HG02759 (cell line): ENCODE data around the gene MCC.
"Not testable (repeated sequence)": the region's sequence is repeated elsewhere in the genome, so short reads cannot be mapped to it uniquely, and the experiment has no call there.

ENCODE experiments used
- ATAC-seq: cut with Tn5 transposase; IDR thresholded peaks from one replicate; pipeline ENCODE4 v1.9.1; 2021; ENCODE audit warnings: mild to moderate bottlenecking, moderate library complexity; ENCODE audit not compliant: unreplicated experiment

MCC gene

GRCh38 chr5:113091622-113092021 is 396.6 kb downstream of the MCC start:
- no peak for ATAC-seq

GRCh38 chr5:113090336-113091106 is 397.7 kb downstream of the MCC start:
- ATAC-seq: no peak

- no peak for ATAC-seq
Measured at GRCh38 chr5:113089653-113090335, 398.5 kb downstream of the MCC start.

- ATAC-seq: no peak
Measured at GRCh38 chr5:113087976-113088514, 400.2 kb downstream of the MCC start.

- ATAC-seq: no peak
Measured at GRCh38 chr5:113085880-113086409, 402.3 kb downstream of the MCC start.

GRCh38 chr5:113085084-113085414 is 403.2 kb downstream of the MCC start:
- no peak for ATAC-seq

GRCh38 chr5:113084402-113085083 is 403.7 kb downstream of the MCC start:
- peak; percentile 44 for ATAC-seq

- ATAC-seq: no peak
Measured at GRCh38 chr5:113083481-113083880, 404.8 kb downstream of the MCC start.

GRCh38 chr5:113082547-113082905 is 405.7 kb downstream of the MCC start:
- ATAC-seq: no peak

GRCh38 chr5:113081881-113082546 is 406.2 kb downstream of the MCC start:
- no peak for ATAC-seq

GRCh38 chr5:113081091-113081839 is 407.0 kb downstream of the MCC start:
- ATAC-seq: no peak

- not testable (repeated sequence) for ATAC-seq
Measured at GRCh38 chr5:113076649-113077048, 411.6 kb downstream of the MCC start.

GRCh38 chr5:113075019-113075418 is 413.2 kb downstream of the MCC start:
- ATAC-seq: no peak

GRCh38 chr5:113073629-113074034 is 414.6 kb downstream of the MCC start:
- not testable (repeated sequence) for ATAC-seq

GRCh38 chr5:113071401-113071800 is 416.9 kb downstream of the MCC start:
- ATAC-seq: no peak

- ATAC-seq: no peak
Measured at GRCh38 chr5:113070901-113071300, 417.4 kb downstream of the MCC start.

GRCh38 chr5:113068559-113068958 is 419.7 kb downstream of the MCC start:
- ATAC-seq: no peak

- no peak for ATAC-seq
Measured at GRCh38 chr5:113067635-113068344, 420.5 kb downstream of the MCC start.

GRCh38 chr5:113065626-113066025 is 422.6 kb downstream of the MCC start:
- ATAC-seq: no peak

GRCh38 chr5:113064806-113065205 is 423.4 kb downstream of the MCC start:
- no peak for ATAC-seq
